GM21367 (cell line): ENCODE data around the gene KCP.

Experiments
- ATAC-seq: cut with Tn5 transposase; IDR thresholded peaks from one replicate; pipeline ENCODE4 v1.9.1; 2021; ENCODE audit not compliant: unreplicated experiment

The KCP gene

DNA sequence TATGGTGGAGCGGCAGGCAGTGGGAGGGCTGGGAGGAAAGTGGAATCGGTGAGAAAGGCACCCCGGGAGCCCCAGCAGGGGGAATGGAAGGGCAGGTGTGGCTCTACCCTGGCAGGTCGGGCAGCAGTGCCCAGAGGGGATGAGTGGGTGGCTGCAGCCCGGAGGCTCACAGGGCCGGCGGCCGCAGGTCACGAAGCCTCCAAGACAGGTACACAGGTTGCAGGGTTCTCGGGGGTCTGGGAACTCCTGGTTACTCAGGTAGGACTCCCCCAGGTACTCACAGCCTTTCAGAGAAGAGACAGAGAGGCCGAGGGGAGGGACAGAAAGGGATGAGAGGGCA, 21.8 kb downstream of the KCP start:
- no peak for ATAC-seq

- no peak for ATAC-seq
Measured at GRCh38 chr7:128888039-128888755, 22.3 kb downstream of the KCP start.

DNA sequence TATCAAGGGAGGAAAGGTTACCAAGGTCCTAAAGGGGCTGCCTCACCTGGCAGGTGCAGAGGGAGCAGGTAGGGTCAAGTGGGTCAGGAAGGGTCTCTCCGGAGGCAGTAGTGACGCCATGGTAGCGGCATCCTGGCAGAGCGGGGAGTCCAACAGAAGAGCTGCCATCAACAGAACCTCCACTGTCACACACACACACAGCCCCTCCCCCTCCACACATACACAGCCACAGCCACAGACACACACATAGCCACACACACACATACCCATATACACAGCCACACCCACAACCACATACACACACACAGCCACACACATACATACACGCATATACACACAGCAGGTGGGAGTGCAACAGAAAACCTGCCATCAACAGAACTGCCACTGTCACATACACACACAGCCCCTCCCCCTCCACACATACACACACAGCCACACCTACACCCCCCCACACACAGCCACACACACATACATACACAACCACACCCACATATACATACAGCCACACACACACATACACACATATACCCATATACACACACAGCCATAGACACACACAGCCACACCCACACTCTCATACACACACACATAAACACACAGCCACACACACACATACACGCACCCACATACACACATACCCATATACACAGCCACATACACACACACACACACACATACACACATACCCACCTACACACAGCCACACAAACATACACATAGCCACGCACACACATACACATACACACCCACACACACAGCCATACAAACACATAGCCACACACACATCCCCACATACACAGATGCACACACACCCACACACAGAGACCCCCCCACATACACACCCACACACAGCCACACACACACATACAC, 23.1 kb downstream of the KCP start:
- no peak for ATAC-seq

DNA sequence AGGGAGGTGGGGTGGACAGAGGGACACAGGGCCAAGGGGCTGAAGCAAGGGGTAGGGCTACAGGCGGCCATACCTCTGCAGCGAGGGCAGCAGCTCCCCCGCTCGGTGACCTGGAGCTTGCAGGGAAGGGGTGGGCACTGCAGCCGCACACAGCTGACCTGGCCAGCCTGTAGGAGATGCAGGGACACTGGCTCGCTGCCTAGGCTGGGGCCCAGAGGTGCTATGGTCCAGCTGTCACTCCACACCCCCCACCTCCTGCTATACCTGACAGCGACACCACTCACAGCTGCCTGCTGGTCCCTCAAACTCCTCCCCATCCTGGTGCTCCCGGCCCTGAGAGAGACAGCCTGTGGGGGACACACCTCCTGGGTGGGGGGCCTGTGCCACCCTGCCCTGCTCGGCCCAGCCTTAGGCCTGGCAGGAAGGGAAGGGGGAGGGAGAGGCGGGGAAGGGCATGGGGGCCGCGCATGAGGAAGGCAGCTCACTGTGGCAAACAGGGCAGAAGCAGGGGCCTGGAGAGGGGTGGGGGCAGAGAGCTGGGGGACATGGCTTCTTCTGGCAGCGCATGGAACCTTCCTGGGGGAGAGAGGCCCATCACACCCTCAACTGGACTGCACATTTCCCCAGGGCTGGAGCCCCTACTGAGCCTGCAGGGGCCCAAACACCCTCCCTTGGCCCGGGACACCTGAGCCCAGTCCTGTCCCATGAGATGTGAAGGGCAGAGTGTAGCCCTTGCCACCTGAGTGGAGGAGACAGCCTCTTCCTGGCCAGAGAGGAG, 23.9 kb downstream of the KCP start:
- ATAC-seq: no peak

DNA sequence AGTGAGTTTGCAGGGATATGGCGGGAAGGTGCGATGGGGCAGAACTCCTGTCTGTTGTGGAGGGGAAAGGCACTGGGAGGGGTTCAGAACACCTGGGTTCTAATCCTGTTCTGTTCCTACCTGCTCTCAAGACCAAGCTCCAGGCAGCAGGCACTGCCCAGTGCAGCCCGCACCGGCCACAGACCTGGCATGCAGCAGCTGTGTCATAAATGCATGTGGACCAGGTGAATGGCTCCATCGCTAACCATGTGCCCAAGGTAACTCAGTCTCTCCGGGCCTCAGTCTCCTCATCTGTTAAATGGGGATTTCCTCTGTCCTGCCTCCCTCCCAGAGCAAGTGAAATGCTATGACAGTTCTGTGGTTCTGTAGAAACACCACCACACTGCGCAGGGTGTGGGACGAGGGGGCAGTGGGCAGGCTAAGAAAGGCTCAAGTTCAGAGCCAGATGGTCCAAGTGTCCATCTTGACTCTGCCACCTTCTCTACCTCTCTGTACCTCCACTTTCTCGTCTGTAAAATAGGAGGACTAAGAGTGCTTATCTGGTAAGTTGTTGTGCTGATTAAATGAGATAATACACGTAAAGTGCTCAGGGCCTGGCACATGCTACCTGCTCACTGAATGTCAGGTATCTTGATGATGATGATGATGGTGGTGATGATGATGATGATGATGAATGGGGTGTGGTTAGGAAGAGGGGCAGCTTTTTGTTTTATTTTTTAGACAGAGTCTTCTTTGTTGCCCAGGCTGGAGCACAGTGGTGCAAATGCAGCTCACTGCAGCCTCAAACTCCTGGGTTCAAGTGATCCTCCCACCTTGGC, 24.9 kb downstream of the KCP start:
- ATAC-seq: no peak

DNA sequence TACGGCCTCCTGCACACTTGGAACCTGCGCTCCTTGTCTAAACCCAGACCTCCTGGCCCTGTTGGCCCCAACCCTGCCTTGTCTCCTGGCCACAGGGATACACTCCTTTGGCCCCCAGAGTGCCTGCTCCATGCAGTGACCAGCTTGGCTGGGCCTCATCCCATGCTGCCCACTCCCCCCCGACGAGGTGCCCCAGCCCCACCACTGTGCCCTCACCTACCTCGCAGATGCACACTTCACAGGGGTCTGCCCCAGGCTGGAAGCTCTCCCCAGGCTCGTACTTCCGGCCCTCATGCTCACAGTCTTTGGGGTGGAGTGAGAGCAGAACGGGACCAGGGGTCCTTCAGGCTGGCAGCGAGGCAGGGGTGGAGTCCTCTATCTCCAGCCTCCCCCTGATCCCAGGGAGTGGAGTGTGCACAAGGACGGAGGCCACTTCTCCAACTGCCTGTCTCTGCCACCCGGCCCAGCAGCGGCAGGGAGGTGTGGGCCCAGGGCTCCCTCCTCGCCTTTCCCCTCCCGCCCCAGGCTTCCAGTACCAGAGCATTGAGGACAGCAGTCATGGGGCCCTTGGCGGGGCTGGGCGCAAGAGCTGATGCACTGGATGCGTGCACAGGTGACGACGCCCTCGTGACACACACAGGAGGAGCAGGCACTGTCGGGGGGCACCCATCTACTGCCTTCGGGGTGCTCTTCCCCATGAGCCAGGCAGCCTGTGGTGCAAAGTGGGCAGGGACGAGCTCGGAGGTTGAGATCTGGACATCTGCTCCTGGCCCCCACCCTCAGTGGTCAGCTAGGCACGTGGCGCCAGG, 25.7 kb downstream of the KCP start:
- no peak for ATAC-seq

GRCh38 chr7:128883622-128884448, 26.7 kb downstream of the KCP start:
- no peak for ATAC-seq

DNA sequence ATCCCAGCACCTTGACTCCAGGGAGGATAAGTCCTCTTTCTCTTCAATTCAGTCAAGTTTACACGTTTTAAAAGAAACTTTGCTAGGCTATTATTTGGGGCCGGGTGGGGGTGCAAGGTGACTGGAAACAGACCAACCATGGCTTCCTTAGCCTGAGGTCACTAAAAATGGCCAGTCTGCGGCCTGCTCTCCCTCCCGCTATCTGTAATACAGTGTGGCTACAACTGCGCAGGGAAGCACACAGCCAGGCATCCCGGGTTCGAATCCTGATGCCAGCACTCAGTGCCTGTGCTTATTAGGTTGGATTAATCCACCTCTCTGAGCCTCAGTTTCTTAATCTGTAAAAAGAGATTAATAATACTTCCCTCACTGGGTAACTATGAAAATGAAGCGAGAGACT, 28.4 kb downstream of the KCP start:
- no peak for ATAC-seq

DNA sequence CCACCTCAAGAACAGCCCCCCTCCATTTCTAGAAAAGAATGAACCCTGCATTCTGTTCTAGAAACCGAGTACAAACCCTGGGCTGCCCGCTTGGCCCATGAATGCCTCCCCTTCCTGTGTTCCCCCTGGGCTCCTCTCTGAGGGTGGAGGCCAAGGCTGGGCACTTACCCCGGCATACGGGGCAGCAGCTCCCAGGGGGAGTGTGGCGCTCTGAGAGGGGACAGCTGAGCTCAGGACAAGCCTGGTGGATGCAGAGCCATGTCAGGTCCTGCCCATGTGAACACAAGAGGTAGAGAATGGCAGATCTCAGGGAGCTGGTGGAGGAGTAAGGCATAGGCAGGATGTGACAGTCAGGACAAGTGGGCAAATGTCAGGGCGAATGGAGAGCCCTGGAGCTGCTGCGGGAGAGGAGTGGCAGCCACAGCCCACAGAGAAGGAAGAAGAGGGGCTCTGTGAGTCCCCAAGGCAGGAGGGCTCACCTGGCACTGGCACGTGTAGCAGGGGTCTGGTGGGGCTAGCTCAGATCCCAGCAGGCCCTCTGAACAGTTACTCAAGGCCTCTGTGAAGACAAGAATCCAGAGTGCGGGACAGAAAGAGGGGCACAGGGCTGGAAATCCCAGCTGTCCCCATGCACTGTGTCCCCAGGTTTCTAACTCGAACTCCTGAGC, 28.9 kb downstream of the KCP start:
- no peak for ATAC-seq

GRCh38 chr7:128880791-128881457, 29.6 kb downstream of the KCP start:
- ATAC-seq: no peak

DNA sequence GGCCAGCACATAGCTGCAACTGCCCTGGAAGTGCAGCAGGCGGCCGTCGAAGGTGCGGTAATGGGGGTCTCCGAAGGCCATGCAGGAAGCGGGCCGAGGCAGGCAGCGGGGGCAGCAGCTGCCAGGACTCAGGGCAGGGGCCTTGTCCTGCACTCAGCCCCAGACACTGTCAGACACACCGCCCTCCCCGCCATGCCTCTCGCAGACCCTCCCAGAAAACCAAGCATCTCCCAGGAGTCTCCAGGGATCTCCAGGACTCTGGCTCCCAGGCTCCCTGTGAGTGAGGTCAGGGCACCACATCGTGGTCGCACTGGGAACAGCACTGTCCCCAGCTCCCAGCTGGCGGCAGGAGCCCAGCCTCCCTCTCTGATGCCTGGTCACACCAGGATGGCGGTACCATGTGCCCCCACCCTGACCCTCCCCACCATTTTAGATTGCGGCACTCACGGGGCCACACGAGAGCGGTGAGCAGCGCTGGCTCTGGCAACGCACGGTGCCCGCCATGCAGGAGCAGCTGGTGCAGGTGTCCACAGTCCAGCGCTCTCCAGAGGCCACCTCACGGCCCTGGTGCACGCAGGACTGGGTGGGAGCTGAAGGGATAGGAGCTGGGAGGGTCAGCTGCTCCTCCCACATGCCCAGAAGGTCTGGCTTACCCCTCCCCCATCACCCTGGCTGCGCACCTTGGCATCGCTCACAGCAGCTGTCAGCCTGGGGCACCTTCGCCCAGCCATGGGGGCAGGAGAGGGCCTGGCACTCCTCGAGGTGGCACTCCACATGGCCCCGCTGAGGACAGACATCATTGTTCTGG, 30.4 kb downstream of the KCP start:
- no peak for ATAC-seq

DNA sequence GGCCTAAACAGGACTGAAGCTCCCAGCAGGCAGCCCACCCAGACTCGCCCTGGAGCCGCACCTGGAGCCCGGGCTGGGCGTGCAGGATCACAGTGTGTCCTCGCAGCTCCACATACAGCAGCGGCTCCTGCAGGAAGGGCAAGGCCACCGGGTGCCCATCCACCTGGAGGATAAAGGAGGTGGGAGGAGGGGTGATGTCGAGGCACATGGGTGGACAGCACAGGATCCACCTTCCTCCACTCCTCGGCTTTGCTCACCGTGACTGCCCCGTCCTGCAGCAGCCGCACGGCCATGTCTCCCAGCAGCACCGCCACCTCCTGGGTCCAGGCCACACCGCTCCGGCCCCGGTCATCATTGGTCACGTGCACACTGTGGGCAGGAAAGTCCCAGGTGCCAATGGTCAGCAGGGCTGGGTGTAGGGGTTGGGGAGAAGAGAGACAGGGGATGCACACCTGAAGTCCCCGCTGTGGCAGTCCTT, 31.0 kb downstream of the KCP start:
- ATAC-seq: no peak

GRCh38 chr7:128878226-128879105, 32.0 kb downstream of the KCP start:
- no peak for ATAC-seq

GRCh38 chr7:128877756-128878120, 32.8 kb downstream of the KCP start:
- ATAC-seq: no peak

GRCh38 chr7:128876978-128877755, 33.3 kb downstream of the KCP start:
- ATAC-seq: no peak

DNA sequence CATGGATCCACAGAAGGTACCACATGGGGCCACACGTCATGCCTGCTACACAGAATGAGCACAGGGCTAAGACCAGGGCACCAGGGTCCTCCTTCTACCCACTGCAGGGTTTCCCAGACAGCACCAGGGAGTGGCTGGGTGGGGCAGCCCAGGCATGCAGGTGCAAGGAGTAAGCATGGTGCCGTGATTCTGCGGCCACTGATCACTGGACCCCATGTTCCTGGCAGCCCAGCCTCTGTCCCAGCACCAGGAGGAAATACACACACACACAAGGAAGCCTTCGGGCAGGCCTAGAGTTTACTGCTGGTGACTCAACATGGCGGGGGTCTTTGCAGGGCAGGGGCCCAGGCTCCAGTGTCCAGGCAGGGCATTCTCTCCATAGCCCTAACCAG, 33.9 kb downstream of the KCP start:
- no peak for ATAC-seq
